HG03066 (cell line): Measurements from ENCODE around the gene ACMSD.
"Not testable (repeated sequence)": the region's sequence is repeated elsewhere in the genome, so short reads cannot be mapped to it uniquely, and the experiment has no call there.

Source experiments
- ATAC-seq: cut with Tn5 transposase; IDR thresholded peaks from one replicate; pipeline ENCODE4 v1.9.1; 2021; ENCODE audit warnings: low read depth; ENCODE audit not compliant: unreplicated experiment

Gene ACMSD

GRCh38 chr2:134838143-134838620 is at the start of gene ACMSD:
Gene ACMSD (plus strand): TSS chr2:134838616. CDS start chr2:134838683, 67 bp downstream.
- ATAC-seq = no peak

DNA sequence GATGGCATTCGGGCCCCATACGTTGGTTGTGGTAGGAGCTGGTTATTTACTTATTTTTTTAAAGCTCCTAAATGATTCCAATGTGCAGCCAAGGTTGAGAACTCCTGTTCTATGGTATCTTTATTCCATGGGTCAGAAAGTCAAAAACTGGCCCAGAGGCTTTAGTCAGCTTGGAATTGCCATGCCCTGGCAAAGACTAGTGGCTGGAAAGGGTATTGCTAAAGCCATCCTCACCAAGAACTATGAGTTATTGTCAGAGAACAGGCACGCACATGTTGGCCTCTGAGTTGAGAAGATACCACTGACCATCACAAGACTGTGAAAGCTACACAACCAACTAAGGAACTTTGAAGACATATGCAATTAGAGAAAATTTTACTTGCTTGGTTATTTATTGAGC is 47.9 kb upstream of the ACMSD start:
- no peak for ATAC-seq

- ATAC-seq = no peak
These were observed 46.8 kb upstream of the ACMSD start for GRCh38 chr2:134791616-134792015.

DNA sequence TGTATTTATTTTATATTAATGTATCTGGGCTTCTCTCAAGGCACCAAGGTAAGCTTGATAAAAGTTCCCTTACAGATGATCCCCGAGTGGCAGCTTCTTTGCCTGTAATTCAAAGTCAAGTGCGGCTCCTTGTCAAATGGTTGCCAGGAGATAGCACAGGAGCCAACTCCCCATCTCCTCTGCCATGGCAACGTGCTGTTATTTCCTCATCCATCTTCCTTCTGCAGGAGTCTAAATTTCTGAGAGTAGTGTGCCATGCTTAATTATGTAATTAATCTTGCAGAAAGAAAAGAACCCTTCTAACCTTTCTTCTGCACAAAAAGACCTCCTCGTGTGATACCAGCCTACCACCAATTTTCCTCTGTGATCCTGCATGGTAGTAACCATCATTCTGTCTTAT is 46.2 kb upstream of the ACMSD start:
- no peak for ATAC-seq

DNA sequence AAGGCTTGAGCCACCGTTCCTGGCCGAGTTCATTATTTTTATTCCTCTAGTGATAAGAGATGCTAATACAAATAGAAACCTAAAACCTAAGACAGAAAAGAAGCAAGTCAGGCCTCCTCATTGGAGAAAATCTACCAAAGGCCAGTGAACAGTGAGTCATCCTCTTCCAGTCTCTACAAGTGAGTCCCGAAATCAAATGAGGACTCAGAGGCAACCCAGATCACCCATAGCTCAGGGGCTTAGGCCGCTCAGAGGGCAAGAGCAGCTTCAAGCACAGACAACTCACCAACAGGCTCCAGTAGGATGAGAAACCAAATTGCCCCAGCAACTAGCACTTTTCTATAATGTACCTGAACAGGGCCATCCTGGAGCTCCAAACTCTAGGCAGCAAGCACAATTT is 42.7 kb upstream of the ACMSD start:
- ATAC-seq = no peak

DNA sequence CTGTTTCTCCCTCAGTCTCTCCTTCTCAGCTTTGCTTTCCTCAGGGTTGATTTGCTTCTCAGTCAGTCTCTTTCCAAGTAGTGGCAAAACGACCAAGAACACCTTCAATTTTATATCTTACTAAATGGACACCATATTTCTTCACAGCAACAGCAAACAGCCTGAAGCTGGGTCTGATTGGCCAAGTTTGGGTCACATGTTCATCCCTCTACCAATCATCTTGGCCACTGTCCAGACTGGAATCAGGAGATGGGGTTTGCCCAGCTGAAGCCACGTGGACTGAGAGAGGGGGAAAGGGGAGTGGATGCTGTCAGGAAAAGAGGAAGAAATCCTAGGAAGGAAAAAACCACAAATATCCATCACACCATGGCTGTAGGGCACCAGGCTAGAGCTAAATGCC is 42.0 kb upstream of the ACMSD start:
- ATAC-seq = no peak

GRCh38 chr2:134799936-134800335 is 38.5 kb upstream of the ACMSD start:
- no peak for ATAC-seq

GRCh38 chr2:134800341-134800740 is 38.1 kb upstream of the ACMSD start:
- no peak for ATAC-seq

DNA sequence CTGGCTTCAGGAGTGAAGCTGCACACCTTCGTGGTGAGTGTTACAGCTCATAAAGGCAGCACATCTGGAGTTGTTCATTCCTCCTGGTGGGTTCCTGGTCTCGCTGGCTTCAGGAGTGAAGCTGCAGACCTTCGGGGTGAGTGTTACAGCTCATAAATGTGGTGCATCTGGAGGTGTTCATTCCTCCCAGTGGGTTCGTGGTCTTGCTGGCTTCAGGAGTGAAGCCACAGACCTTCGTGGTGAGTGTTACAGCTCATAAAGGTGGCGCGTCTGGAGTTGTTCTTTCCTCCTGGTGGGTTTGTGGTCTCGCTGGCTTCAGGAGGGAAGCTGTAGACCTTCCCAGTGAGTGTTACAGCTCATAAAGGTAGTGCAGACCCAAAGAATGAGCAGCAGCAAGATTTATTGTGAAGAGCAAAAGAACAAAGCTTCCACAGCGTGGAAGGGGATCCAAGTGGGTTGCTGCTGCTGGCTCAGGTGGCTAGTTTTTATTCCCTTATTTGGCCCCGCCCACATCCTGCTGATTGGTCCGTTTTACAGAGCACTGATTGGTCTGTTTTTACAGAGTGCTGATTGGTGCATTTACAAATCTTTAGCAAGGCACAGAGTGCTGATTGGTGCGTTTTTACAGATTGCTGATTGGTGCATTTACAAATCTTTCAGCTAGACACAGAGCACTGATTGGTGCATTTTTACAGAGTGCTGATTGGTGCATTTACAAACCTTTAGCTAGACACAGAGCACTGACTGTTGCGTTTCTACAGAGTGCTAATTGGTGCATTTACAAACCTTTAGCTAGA is 34.6 kb upstream of the ACMSD start:
- ATAC-seq = not testable (repeated sequence)

DNA sequence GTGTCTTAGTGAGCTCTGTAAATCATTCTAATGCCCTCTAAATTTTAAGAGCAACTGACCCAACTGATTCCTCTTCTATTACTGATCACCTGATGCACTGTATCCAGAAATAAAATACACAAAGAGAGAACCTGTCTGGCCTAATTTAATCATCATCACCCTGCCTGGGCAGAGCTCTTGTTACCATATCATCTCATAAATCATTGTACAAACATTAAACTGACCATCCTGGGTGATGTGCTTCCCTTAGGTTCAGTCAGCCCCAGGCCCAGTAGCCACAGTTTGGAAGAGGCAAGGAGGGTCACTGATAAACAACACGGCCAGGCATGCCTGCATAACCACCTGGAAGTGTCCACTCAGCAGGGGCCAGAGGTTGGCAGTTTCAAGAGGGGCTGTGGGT is 22.7 kb upstream of the ACMSD start:
- ATAC-seq = no peak

- ATAC-seq = no peak
These were observed 20.1 kb upstream of the ACMSD start for GRCh38 chr2:134818321-134818720.

DNA sequence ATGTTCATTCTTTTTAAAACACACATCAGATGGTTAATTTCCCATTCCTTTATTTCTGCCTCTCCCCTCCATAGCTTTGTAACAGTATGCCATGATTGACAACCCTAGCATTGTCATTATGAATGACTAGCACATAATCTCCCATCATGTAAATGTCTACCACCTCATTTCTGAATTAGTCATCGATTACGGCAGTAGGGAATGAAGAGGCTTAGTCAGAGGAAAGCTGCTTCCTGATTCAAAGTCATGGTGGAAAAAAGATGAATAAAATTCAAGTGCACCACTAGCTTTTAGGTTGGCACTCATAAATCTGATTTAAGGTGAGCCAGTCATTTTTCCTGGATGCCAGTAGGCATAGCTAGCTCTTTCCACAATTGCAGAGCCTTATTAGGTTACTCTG is 19.1 kb upstream of the ACMSD start:
- ATAC-seq = no peak

DNA sequence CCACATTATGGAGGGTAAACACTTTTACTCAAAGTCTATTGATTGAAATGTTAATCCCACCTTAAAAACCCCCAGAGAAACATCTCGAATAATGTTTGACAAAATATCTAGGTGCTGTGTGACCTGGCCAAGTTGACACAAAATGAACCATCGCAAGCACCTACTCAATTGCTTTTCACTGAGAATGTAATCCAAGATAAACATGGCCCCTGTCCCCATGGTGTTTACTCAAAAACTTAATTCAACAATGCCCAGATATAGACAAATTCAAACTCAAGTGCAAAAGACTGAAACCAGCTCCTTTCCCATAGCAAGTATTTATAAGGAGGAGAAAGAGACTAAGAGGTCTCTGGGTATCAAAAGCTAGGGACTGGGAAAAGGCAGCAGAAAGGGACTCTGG is 15.0 kb upstream of the ACMSD start:
- ATAC-seq = no peak

GRCh38 chr2:134823832-134824231 is 14.6 kb upstream of the ACMSD start:
- ATAC-seq = no peak

GRCh38 chr2:134825716-134826115 is 12.7 kb upstream of the ACMSD start:
- ATAC-seq = not testable (repeated sequence)

GRCh38 chr2:134835471-134835870 is 2.9 kb upstream of the ACMSD start:
- ATAC-seq = no peak

DNA sequence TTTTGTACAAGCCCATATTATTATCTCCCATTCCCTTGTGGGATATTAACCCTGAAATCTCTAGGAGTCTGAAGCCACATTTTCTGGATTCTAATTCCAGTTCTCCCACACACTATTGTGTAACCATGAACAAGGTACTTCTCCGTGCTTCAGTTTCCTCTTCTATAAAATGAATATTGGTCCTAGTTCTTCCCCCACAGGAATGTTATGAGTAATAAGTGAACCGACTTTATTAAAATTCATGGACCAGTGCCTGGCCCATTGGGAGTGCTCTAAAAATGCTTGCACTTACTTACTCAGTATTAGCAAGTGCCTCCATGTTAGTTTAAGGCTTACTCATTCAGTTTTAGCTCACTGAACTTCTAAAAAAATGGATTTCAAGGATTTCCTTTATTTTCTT is 1.4 kb upstream of the ACMSD start:
- no peak for ATAC-seq

DNA sequence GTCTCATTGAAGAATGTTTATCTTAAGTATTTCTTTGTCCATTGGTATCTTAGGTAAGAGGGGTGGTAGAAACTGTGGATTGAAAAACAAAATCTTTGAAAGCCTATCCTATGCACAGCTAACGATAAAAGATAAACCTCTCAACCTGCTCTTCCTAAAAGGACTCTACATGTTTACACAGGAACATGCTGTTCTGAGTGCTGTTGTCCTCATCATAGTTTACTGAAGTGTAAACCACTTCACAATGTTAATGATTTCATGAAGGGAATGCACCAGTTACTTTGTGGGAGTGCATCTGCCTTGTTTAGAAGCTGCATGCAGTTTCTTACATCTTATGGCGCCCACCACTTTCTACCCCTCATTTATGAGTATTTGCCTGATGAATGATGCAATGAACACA is 1.2 kb downstream of the ACMSD start:
- no peak for ATAC-seq

DNA sequence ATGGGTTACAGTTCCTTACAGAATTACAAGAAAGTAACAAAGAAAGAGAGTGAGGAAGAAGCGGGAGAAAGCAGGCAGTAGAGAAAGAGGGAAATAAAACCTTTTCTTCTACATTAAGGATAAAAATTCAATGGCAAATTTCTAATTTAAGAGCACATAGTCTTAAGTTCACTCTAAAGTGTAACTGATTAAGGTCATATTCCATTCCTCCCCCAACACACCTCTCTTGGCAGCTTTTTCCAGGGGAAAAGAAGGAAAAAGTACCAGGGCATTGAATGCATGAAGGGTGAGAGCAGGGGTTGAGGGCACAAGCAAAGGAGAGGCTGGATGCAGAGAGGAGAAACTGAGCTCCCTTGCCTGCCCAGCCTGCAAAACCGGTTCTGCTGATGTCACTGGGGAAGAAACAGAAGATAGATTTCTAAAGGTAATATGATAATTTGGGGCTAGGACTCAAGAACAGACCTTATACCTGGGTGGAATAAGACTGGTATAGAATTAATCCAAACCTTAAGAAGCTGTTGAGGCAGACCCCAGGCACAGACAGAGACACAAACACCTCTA is 4.6 kb downstream of the ACMSD start:
- ATAC-seq = no peak

DNA sequence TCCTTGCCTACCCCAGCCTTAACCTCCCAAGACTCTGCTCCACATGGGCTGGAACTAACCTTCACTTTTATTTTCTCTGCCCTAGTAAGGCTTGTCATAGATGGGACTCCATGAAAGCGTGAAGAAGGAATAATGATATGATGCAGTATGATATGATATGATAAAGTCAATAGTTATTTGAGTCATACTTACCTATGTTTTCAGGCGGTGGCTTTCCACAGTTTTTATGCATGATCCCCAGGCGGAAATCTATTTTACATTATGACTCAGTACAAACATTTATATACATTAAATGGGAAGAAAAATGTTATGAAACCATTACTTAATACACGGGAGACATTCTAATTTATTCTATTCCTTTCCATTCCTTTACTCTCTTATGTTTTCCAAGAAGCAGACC is 5.6 kb downstream of the ACMSD start:
- no peak for ATAC-seq

GRCh38 chr2:134845028-134845427 is 6.6 kb downstream of the ACMSD start:
- ATAC-seq = no peak

DNA sequence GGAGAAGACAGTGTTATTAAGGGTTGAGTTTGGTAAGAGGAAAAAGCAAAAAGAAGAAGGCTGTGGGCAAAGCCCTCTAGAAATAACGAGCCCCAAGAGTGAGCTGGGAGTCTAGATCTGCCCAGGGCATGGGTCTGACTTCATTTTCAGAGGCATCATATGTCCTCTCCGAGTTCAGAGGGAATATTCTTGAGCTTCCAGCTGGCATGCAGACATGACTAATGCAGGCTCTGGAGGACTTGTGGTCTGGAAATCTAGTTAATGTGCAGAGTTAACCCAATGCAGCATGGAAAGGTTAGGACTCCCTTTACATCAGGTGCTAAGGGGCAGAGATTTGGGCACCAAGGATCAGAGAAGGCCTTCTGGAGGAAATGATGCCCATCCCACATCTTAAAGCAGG is 7.3 kb downstream of the ACMSD start:
- no peak for ATAC-seq
